HT-29 (cell line): Measurements from ENCODE around the gene PDLIM5. TPM values are rescaled to one million over a fixed set of nuclear protein-coding genes. Genes with fewer than 3 reads are reported as not detected.
A peak's percentile ranks its signal among the peaks of the same experiment; 100 is the strongest.
"Not testable (repeated sequence)": the region's sequence is repeated elsewhere in the genome, so short reads cannot be mapped to it uniquely, and the experiment has no call there.

Experiments used
- DNase-seq: peaks from one replicate; pipeline ENCODE4 v3.0.0-alpha.2; 2015; ENCODE audit warnings: low spot score
- total RNA-seq: library from RNA; depleted of rRNA; stranded (reverse); fragments of >200 nt; shearing (Covaris generic); gene quantifications from 2 replicates; pipeline ENCODE4 v1.2.3, GENCODE V29; 2014

Gene PDLIM5
- total RNA-seq, 1 experiment from 2014 or later, result 74.5 TPM

GRCh38 chr4:94595013-94595412 is 143.3 kb downstream of the PDLIM5 start:
- no peak for DNase-seq

GRCh38 chr4:94595880-94596483 is 144.2 kb downstream of the PDLIM5 start:
- peak; percentile 59 for DNase-seq

- no peak for DNase-seq
These were observed 147.0 kb downstream of the PDLIM5 start for GRCh38 chr4:94598758-94599157.

- DNase-seq, result no peak
These were observed 151.5 kb downstream of the PDLIM5 start for GRCh38 chr4:94603170-94603747.

- DNase-seq, result no peak
These were observed 153.6 kb downstream of the PDLIM5 start for GRCh38 chr4:94605241-94605805.

GRCh38 chr4:94610145-94610544 is 158.4 kb downstream of the PDLIM5 start:
- no peak for DNase-seq

GRCh38 chr4:94613248-94613647 is 161.5 kb downstream of the PDLIM5 start:
- DNase-seq, result no peak

- no peak for DNase-seq
These were observed 163.7 kb downstream of the PDLIM5 start for GRCh38 chr4:94615451-94615850.

- peak; percentile 67 for DNase-seq
These were observed 169.8 kb downstream of the PDLIM5 start for GRCh38 chr4:94621491-94622080.

GRCh38 chr4:94623126-94623911 is 171.6 kb downstream of the PDLIM5 start:
- DNase-seq, result no peak

- no peak for DNase-seq
These were observed 175.2 kb downstream of the PDLIM5 start for GRCh38 chr4:94626942-94627341.

- not testable (repeated sequence) for DNase-seq
These were observed 177.3 kb downstream of the PDLIM5 start for GRCh38 chr4:94629058-94629457.

GRCh38 chr4:94629837-94630236 is 178.1 kb downstream of the PDLIM5 start:
- DNase-seq, result no peak

- DNase-seq, result no peak
These were observed 182.5 kb downstream of the PDLIM5 start for GRCh38 chr4:94634271-94634670.

- no peak for DNase-seq
These were observed 183.4 kb downstream of the PDLIM5 start for GRCh38 chr4:94635177-94635576.

- DNase-seq, result no peak
These were observed 184.3 kb downstream of the PDLIM5 start for GRCh38 chr4:94636004-94636403.

- no peak for DNase-seq
These were observed 187.6 kb downstream of the PDLIM5 start for GRCh38 chr4:94639298-94639697.

GRCh38 chr4:94640151-94640550 is 188.4 kb downstream of the PDLIM5 start:
- no peak for DNase-seq

- DNase-seq, result no peak
These were observed 190.2 kb downstream of the PDLIM5 start for GRCh38 chr4:94641702-94642560.

GRCh38 chr4:94642561-94642866 is 190.8 kb downstream of the PDLIM5 start:
- no peak for DNase-seq

GRCh38 chr4:94648699-94649098 is 197.0 kb downstream of the PDLIM5 start:
- DNase-seq, result no peak
